ENCODE results near the gene PLEKHH2.
"Not testable (repeated sequence)": the region's sequence is repeated elsewhere in the genome, so short reads cannot be mapped to it uniquely, and the experiment has no call there.

The PLEKHH2 gene

DNA sequence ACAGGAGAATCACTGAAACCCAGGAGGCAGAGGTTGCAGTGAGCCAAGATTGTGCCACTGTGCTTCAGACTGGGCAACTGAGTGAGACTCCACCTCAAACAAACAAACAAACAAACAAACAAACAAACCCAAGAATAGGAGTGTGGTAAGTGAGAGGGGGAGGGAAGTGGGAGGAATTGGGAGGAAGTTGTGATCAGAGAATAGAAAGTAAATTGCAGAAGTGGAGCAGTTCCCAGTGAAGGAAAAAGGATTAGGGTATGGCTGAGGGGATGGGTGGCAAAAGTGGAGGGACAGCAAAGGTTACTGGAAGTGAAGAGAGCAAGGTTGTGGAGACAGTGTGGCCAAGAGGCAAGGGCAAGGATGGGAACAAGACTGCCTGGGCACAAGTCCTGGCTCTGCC, 80.3 kb downstream of the PLEKHH2 start:
- DNase-seq (ENCODE audit: low spot score): no peak

DNA sequence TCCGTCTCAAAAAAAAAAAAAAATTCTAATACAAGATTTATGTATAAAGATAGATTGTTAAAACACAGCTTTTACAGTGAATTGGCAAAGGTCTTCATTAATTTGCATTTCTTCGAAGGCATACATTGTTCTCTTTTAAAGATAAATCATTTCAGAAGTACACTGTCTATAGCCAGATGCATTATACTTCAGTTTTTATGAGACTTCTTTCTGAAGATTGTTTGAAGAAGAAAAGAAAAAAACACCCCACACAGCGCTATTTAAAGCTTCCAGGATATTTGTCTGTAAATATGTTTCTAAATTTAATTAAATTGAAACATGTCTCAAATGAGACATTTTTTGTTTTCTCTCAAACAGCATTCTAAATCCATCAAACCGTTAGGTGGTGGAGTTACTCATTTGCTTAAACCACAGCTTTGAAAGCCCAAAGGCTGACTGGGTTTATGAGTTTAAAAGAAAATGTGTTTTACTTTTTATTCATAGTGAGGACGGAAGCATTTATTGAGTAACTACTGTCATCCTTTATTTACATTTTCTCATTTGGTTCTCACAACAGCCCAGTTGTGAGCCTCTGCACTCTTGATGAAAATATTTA, 81.6 kb downstream of the PLEKHH2 start:
- no peak for DNase-seq (ENCODE audit: low spot score)

GRCh38 chr2:43724728-43725526, 87.9 kb downstream of the PLEKHH2 start:
- DNase-seq (ENCODE audit: low spot score): no peak

GRCh38 chr2:43725711-43726246, 88.7 kb downstream of the PLEKHH2 start:
- no peak for DNase-seq (ENCODE audit: low spot score)

- DNase-seq (ENCODE audit: low spot score): not testable (repeated sequence)
Observed at GRCh38 chr2:43726961-43727633, 90.0 kb downstream of the PLEKHH2 start.

DNA sequence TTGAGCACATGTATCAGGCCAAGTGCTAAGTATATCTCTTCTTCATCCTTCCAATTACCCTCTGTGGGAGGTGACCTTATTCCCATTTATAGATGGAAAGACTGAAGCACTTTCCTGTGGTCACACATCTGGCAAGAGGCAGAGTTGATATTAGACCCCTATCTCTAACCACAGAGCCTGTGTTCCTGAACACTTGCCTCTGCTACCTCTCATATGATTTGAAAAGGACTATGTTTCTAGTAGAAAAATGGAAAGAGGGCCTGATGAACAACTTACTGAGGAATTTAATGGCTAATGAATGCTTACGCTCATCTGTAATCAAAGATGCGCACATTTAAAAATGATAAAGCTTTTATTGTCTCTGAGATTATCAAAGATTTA, 90.6 kb downstream of the PLEKHH2 start:
- no peak for DNase-seq (ENCODE audit: low spot score)

DNA sequence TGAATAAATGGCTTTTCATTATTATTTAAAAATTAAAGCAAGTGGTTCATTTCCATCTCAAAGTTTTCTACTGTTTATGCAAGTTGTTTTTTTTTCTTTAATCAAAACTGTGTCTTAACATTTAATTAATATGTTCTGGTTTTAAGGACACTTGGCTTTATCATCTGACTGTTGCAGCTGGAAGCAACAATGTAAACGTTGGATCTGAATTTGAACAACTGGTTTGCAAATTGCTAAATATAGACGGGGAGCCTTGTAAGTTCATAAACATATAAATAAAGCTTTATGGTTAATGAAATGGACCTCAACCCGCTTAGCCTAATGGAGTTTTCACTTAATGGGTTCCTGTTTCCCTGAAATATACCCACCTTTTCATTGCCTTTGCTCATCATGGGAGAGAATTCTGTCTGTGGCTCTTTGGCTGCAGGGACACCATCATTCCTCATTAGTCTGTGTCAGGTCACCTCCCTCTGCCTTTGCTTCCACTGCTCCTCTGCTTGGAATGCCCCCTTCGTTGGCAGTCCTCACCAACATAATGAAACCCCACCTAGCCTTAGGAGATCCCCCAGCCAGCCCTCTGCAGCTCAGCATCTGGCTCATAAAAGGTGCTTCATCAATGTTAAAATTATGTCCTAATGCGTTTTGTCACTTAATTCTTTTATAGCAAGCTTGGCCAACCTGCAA, 92.6 kb downstream of the PLEKHH2 start:
- no peak for DNase-seq (ENCODE audit: low spot score)

DNA sequence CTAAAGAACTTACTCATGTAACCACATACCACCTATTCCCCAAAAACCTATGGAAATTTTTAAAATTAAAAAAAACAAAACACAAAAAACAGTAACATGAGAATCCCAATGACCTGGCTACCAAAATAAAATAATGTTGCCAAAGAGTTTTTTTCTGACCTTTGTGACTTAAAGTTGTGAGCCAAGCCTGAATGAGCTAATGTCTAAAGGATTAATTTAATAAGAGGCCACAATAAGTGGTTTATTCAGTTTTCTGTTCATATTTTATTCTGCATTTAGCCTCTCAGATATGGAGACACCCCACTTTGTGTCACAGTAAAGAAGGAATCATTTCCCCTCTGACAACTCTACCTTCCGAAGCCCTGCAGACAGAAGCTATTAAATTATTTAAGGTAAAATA, 94.2 kb downstream of the PLEKHH2 start:
- no peak for DNase-seq (ENCODE audit: low spot score)

- no peak for DNase-seq (ENCODE audit: low spot score)
Observed at GRCh38 chr2:43736637-43737036, 99.6 kb downstream of the PLEKHH2 start.

- DNase-seq (ENCODE audit: low spot score): no peak
Observed at GRCh38 chr2:43737097-43737854, 100.2 kb downstream of the PLEKHH2 start.

DNA sequence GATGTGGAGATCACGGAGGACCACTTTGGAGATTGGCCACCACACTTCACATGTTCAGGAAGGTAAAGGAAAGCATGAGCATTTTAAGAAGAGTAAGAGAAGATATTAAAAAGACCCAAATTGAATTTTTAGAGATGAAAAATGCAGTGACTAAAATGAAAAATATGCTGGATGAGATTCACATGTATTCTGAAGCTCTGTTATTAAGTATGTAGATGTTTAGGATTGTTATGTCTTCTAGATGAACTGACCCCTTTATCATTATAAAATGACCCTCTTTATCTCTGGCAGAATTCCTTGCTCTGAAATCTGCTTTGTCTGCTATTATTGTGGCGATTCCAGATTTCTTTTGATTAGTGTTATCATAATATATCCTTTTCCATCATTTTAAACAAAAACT, 100.8 kb downstream of the PLEKHH2 start:
- no peak for DNase-seq (ENCODE audit: low spot score)

- DNase-seq (ENCODE audit: low spot score): no peak
Observed at GRCh38 chr2:43738257-43738656, 101.2 kb downstream of the PLEKHH2 start.

DNA sequence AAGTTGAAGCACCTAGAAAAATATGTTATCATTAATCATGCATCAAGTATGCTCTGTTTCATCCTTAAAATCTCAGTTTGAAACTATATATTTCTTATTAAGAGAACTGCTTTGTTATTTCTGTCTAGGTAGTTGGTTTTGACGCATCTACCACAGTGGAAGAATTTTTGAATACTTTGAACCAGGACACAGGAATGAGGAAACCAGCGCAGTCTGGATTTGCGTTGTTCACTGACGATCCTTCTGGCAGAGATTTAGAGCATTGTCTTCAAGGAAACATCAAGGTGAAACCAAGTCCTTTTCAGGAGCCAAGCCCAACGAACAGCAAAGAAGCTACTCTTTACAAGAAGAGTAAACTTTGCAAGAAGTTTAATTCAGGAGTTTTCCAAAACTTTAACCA, 106.6 kb downstream of the PLEKHH2 start:
- DNase-seq (ENCODE audit: low spot score): no peak

DNA sequence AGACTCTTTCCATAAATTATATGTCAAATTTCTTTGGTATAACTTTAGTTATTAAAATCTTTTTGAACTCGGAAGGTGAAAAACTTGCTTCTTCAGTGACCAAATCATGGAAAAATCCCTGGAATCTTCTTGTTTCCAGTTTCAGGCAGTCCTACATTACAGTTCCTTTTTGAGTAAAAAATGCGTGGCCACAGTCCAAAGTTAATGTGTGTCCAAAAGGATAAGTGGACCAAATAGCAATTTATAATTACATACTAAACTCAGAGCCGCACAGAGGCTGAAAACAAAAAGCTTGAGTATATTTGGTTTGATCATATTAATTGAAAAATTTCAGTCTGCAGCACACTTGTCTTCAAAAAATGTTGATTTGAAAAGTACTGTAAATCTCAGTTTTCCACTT, 108.4 kb downstream of the PLEKHH2 start:
- DNase-seq (ENCODE audit: low spot score): no peak

DNA sequence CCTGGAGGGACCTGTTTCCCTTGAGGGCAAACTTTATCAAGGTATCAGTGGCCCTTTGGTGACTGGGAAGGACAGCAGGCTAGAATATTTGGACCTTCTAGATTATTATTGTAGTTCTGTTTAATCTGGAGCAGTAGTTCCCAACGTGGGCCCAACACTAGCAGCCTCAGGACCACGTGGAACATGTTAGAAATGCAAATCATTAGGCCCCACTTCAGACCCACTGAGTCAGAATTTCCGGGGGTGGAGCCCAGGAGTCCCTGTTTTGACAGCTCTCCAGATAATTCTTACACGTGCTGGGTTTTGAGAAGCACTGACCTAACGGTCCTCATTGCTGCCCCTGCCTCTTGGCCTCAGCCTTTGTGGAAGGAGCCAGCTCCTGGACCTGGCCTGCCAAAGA, 111.3 kb downstream of the PLEKHH2 start:
- no peak for DNase-seq (ENCODE audit: low spot score)

GRCh38 chr2:43749583-43749982, 112.5 kb downstream of the PLEKHH2 start:
- no peak for DNase-seq (ENCODE audit: low spot score)

- DNase-seq (ENCODE audit: low spot score): no peak
Observed at GRCh38 chr2:43751476-43751990, 114.5 kb downstream of the PLEKHH2 start.

- no peak for DNase-seq (ENCODE audit: low spot score)
Observed at GRCh38 chr2:43752302-43752701, 115.2 kb downstream of the PLEKHH2 start.

DNA sequence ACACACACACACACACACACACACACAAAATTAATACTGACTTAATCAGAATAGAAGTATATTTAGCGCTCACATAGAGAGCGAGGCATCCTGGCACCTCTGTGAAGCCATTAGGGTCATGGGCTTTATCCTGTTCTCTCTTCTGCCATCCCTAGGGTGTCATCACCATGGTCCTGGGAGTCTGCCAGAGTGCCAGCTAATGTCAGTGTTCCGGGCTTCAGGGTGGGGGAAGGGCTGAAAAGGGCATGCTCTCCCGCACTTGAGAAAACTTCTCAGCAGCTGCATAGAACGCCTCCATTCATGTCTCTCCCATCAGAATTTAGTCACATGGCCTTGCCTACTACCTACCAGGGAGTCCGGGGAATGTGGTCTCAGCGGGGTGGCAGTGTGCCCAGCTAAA, 117.1 kb downstream of the PLEKHH2 start:
- DNase-seq (ENCODE audit: low spot score): no peak

DNA sequence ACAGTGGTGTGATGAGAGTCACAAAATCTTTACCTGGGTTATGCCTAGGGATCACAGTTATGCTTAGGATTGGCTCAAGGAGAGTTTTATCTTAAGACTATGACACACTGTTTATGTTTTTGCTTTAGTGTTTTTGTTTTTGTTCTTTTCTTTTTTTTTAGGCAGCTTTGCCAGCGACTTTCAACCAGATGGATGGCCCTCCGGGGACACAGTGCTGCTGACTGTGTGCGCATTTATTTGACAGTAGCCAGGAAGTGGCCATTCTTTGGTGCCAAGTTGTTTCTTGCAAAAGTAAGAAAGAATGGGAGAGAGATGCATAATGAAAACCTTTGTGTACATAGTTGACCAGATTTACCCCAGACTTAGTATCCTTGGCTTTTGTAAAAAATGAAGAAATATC, 121.7 kb downstream of the PLEKHH2 start:
- no peak for DNase-seq (ENCODE audit: low spot score)

- DNase-seq (ENCODE audit: low spot score): no peak
Observed at GRCh38 chr2:43759195-43759594, 122.1 kb downstream of the PLEKHH2 start.

DNA sequence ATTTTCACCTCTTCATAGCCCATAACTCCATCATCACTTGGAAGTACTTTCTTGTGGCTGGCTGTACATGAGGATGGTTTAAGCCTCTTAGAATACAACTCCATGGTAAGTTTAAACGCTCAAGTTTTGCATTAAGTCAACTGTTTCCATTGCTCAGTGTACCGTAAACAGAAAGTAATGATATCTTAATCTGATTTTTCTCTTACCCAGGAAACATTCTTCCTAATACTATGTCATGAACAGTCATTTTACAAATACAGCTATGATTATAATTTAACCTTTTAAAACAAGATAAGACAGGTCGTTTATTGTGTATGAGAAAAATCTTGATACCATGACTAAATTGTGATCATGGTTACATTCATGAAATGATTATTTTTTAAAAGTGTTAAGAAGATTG, 125.2 kb downstream of the PLEKHH2 start:
- DNase-seq (ENCODE audit: low spot score): no peak
